Measurements from ENCODE around the gene CDC5L. TPM values are rescaled to one million over a fixed set of nuclear protein-coding genes. Genes with fewer than 3 reads are reported as not detected.
"Not testable (repeated sequence)": the region's sequence is repeated elsewhere in the genome, so short reads cannot be mapped to it uniquely, and the experiment has no call there.

Gene CDC5L
- total RNA-seq, 2 experiments from 2014 or later = 17.9 to 18.8 TPM

- Mint-ChIP-seq H3K4me1 (ENCODE audit: low read depth) (no peaks in the 10 kb centered on the region), H3K4me3 (no peak overlapping the region), H3K36me3 (ENCODE audit: low read depth) (peaks cover 31% of the 10 kb centered on the region), H3K27me3 (ENCODE audit: low read depth) (no peaks in the 10 kb centered on the region), H3K9me3 (peaks cover 19% of the 10 kb centered on the region), H3K27ac (no peak overlapping the region)
- CTCF ChIA-PET = interaction anchor here (1.3 to 2.1 kb wide), 3 partner anchors 14 to 25 kb away, joined by 4 to 9 read pairs (median 5); no protein-coding TSS in a partner anchor
- no peak for DNase-seq
- intact Hi-C loops (cut with micrococcal nuclease) = no loop called here
Measured at GRCh38 chr6:44444853-44445252, 57.3 kb downstream of the CDC5L start.

GRCh38 chr6:44446626-44447300, 59.3 kb downstream of the CDC5L start:
- Mint-ChIP-seq H3K4me1 (ENCODE audit: low read depth) (no peaks in the 10 kb centered on the region), H3K9me3 (peaks cover 13% of the 10 kb centered on the region), H3K27ac (no peak overlapping the region), H3K36me3 (ENCODE audit: low read depth) (peaks cover 17% of the 10 kb centered on the region), H3K4me3 (no peak overlapping the region), H3K27me3 (ENCODE audit: low read depth) (no peaks in the 10 kb centered on the region)
- no peak for DNase-seq
- CTCF ChIA-PET = interaction anchor here (0.9 to 1.6 kb wide), 5 partner anchors 9 to 23 kb away, joined by 3 to 5 read pairs (median 4); no protein-coding TSS in a partner anchor
- intact Hi-C loops (cut with micrococcal nuclease) = no loop called here

- H3K27ac Mint-ChIP-seq; H3K4me1 Mint-ChIP-seq (ENCODE audit: low read depth); intact Hi-C loops (cut with micrococcal nuclease); CTCF ChIA-PET; DNase-seq; H3K9me3 Mint-ChIP-seq; H3K4me3 Mint-ChIP-seq; H3K27me3 Mint-ChIP-seq (ENCODE audit: low read depth); H3K36me3 Mint-ChIP-seq (ENCODE audit: low read depth): not testable (repeated sequence)
Measured at GRCh38 chr6:44449181-44449580, 61.7 kb downstream of the CDC5L start.

- H3K36me3 Mint-ChIP-seq (ENCODE audit: low read depth) = no peaks in the 10 kb centered on the region
- no peak overlapping the region for H3K27ac Mint-ChIP-seq
- intact Hi-C loops (cut with micrococcal nuclease) = no loop called here
- no peak for DNase-seq
- H3K4me1 Mint-ChIP-seq (ENCODE audit: low read depth) = no peaks in the 10 kb centered on the region
- H3K27me3 Mint-ChIP-seq (ENCODE audit: low read depth) = peaks cover 2% of the 10 kb centered on the region
- no peak overlapping the region for H3K4me3 Mint-ChIP-seq
- CTCF ChIA-PET = interaction anchor here (1.3 kb wide), 1 partner anchor 24 kb away, joined by 7 read pairs; no protein-coding TSS in a partner anchor
- no peaks in the 10 kb centered on the region for H3K9me3 Mint-ChIP-seq
Measured at GRCh38 chr6:44451803-44452695, 64.5 kb downstream of the CDC5L start.

- H3K4me1 Mint-ChIP-seq (ENCODE audit: low read depth) = no peaks in the 10 kb centered on the region
- no peak overlapping the region for H3K4me3 Mint-ChIP-seq
- intact Hi-C loops (cut with micrococcal nuclease) = no loop called here
- DNase-seq = no peak
- no peaks in the 10 kb centered on the region for H3K9me3 Mint-ChIP-seq
- no peaks in the 10 kb centered on the region for H3K36me3 Mint-ChIP-seq (ENCODE audit: low read depth)
- CTCF ChIA-PET = interaction anchor here (1.4 kb wide), 1 partner anchor 20 kb away, joined by 4 read pairs; no protein-coding TSS in a partner anchor
- peaks cover 3% of the 10 kb centered on the region for H3K27me3 Mint-ChIP-seq (ENCODE audit: low read depth)
- no peak overlapping the region for H3K27ac Mint-ChIP-seq
Measured at GRCh38 chr6:44452725-44453124, 65.2 kb downstream of the CDC5L start.

- peaks cover 3% of the 10 kb centered on the region for H3K27me3 Mint-ChIP-seq (ENCODE audit: low read depth)
- no peak overlapping the region for H3K4me3 Mint-ChIP-seq
- intact Hi-C loops (cut with micrococcal nuclease) = no loop called here
- no peak overlapping the region for H3K27ac Mint-ChIP-seq
- no peaks in the 10 kb centered on the region for H3K9me3 Mint-ChIP-seq
- H3K36me3 Mint-ChIP-seq (ENCODE audit: low read depth) = no peaks in the 10 kb centered on the region
- CTCF ChIA-PET = interaction anchor here (0.9 to 1.4 kb wide), 2 partner anchors 19 to 20 kb away, joined by 3 to 4 read pairs; no protein-coding TSS in a partner anchor
- no peaks in the 10 kb centered on the region for H3K4me1 Mint-ChIP-seq (ENCODE audit: low read depth)
- no peak for DNase-seq
Measured at GRCh38 chr6:44453146-44453545, 65.6 kb downstream of the CDC5L start.

GRCh38 chr6:44454198-44454597, 66.7 kb downstream of the CDC5L start:
- intact Hi-C loops (cut with micrococcal nuclease) = no loop called here
- Mint-ChIP-seq H3K4me3 (no peak overlapping the region), H3K4me1 (ENCODE audit: low read depth) (no peaks in the 10 kb centered on the region), H3K27ac (no peak overlapping the region), H3K36me3 (ENCODE audit: low read depth) (no peaks in the 10 kb centered on the region), H3K9me3 (no peaks in the 10 kb centered on the region), H3K27me3 (ENCODE audit: low read depth) (peaks cover 3% of the 10 kb centered on the region)
- no peak for DNase-seq
- CTCF ChIA-PET = interaction anchor here (1.0 to 2.1 kb wide), 6 partner anchors 14 to 186 kb away, joined by 3 to 12 read pairs (median 5); no protein-coding TSS in a partner anchor

GRCh38 chr6:44456070-44456965, 68.8 kb downstream of the CDC5L start:
- Mint-ChIP-seq H3K27ac (no peak overlapping the region), H3K4me1 (ENCODE audit: low read depth) (no peaks in the 10 kb centered on the region), H3K9me3 (no peaks in the 10 kb centered on the region), H3K27me3 (ENCODE audit: low read depth) (peaks cover 3% of the 10 kb centered on the region), H3K4me3 (no peak overlapping the region), H3K36me3 (ENCODE audit: low read depth) (no peaks in the 10 kb centered on the region)
- peak; percentile 56 for DNase-seq
- CTCF ChIA-PET = interaction anchor here (0.6 to 2.9 kb wide), 14 partner anchors 9 to 188 kb away, joined by 3 to 12 read pairs (median 4); no protein-coding TSS in a partner anchor
- intact Hi-C loops (cut with micrococcal nuclease) = loop anchor here (1.0 to 2.0 kb wide), 4 partner anchors 25 to 284 kb away; no protein-coding TSS in a partner anchor

GRCh38 chr6:44456966-44457292, 69.4 kb downstream of the CDC5L start:
- Mint-ChIP-seq H3K9me3 (no peaks in the 10 kb centered on the region), H3K4me3 (no peak overlapping the region), H3K27me3 (ENCODE audit: low read depth) (peaks cover 3% of the 10 kb centered on the region), H3K4me1 (ENCODE audit: low read depth) (no peaks in the 10 kb centered on the region), H3K27ac (no peak overlapping the region), H3K36me3 (ENCODE audit: low read depth) (no peaks in the 10 kb centered on the region)
- CTCF ChIA-PET = interaction anchor here (0.6 to 2.9 kb wide), 5 partner anchors 13 to 188 kb away, joined by 4 to 12 read pairs (median 9); no protein-coding TSS in a partner anchor
- DNase-seq = no peak
- intact Hi-C loops (cut with micrococcal nuclease) = loop anchor here (1.0 to 2.0 kb wide), 4 partner anchors 26 to 284 kb away; no protein-coding TSS in a partner anchor

- no peaks in the 10 kb centered on the region for H3K36me3 Mint-ChIP-seq (ENCODE audit: low read depth)
- CTCF ChIA-PET = interaction anchor here (1.0 to 2.9 kb wide), 5 partner anchors 12 to 189 kb away, joined by 3 to 13 read pairs (median 9); no protein-coding TSS in a partner anchor
- no peak overlapping the region for H3K27ac Mint-ChIP-seq
- DNase-seq = no peak
- H3K9me3 Mint-ChIP-seq = no peaks in the 10 kb centered on the region
- H3K4me3 Mint-ChIP-seq = no peak overlapping the region
- no peaks in the 10 kb centered on the region for H3K4me1 Mint-ChIP-seq (ENCODE audit: low read depth)
- H3K27me3 Mint-ChIP-seq (ENCODE audit: low read depth) = peaks cover 3% of the 10 kb centered on the region
- intact Hi-C loops (cut with micrococcal nuclease) = loop anchor here (2.0 kb wide), 1 partner anchor 285 kb away; no protein-coding TSS in a partner anchor
Measured at GRCh38 chr6:44457596-44457995, 70.1 kb downstream of the CDC5L start.

- no peaks in the 10 kb centered on the region for H3K4me1 Mint-ChIP-seq (ENCODE audit: low read depth)
- CTCF ChIA-PET = interaction anchor here (0.7 to 2.9 kb wide), 8 partner anchors 11 to 190 kb away, joined by 3 to 13 read pairs (median 4); no protein-coding TSS in a partner anchor
- no peak overlapping the region for H3K27ac Mint-ChIP-seq
- no peaks in the 10 kb centered on the region for H3K9me3 Mint-ChIP-seq
- no peaks in the 10 kb centered on the region for H3K36me3 Mint-ChIP-seq (ENCODE audit: low read depth)
- intact Hi-C loops (cut with micrococcal nuclease) = no loop called here
- DNase-seq = no peak
- H3K27me3 Mint-ChIP-seq (ENCODE audit: low read depth) = peaks cover 3% of the 10 kb centered on the region
- no peak overlapping the region for H3K4me3 Mint-ChIP-seq
Measured at GRCh38 chr6:44458551-44458950, 71.0 kb downstream of the CDC5L start.

All from activated naive CD4-positive, alpha-beta T cell treated with anti-CD3 and anti-CD28 coated beads for 36 hours (primary cell).